K562 (cell line): Measurements from ENCODE around the gene AMBP.

ENCODE experiments used
- CTCF ChIP-seq, 3 experiments: IDR thresholded peaks in 2 of 3; conservative IDR thresholded peaks in 1 of 3; 2 replicates each; pipeline ENCODE4 v1.5.1; 2011 to 2012; ENCODE audit warnings: low read length in 3 of 3, mild to moderate bottlenecking in 3 of 3, control low read depth in 2 of 3, improper control_type of control experiment in 1 of 3, inconsistent platforms in 1 of 3, low read depth in 1 of 3, mixed read lengths in 1 of 3, moderate library complexity in 1 of 3; ENCODE audit not compliant: insufficient read depth in 2 of 3
- EP300 ChIP-seq: IDR thresholded peaks from 2 replicates; pipeline ENCODE4 v1.6.1; 2012; ENCODE audit warnings: low read length, improper control_type of control experiment
- FOXO4 ChIP-seq: fragments of 450-650 bp; formaldehyde crosslinking; IDR thresholded peaks from 2 replicates; pipeline ENCODE4 v1.4.0; 2020; ENCODE audit warnings: mild to moderate bottlenecking, moderate library complexity
- HDAC1 ChIP-seq, 2 experiments: fragments of 450-650 bp; IDR thresholded peaks; 2 replicates each; pipeline ENCODE4 v1.6.1; 2016 to 2017; ENCODE audit warnings: inconsistent platforms in 1 of 2, mild to moderate bottlenecking in 1 of 2, moderate library complexity in 1 of 2
- MAX ChIP-seq: sonication (generic); formaldehyde crosslinking; IDR thresholded peaks from 2 replicates; pipeline ENCODE4 v1.9.0; 2022; ENCODE audit warnings: mild to moderate bottlenecking, missing genetic modification reagents
- NFYB ChIP-seq: IDR thresholded peaks from 2 replicates; pipeline ENCODE4 v1.6.1; 2011; ENCODE audit warnings: mild to moderate bottlenecking, moderate library complexity; ENCODE audit not compliant: insufficient read length; ENCODE audit errors: extremely low read depth
- ZNF324 ChIP-seq: fragments of 250-450 bp; sonication (Bioruptor Pico); IDR thresholded peaks from 2 replicates; pipeline ENCODE4 v1.4.0; 2020; ENCODE audit warnings: mild to moderate bottlenecking
- ZNF592 ChIP-seq: fragments of 450-650 bp; IDR thresholded peaks from 2 replicates; pipeline ENCODE4 v1.6.1; 2017; ENCODE audit warnings: antibody characterized with exemption, mild to moderate bottlenecking
- TF ChIP-seq, protein P1 (sequence below): fragments of 250-450 bp; sonication (Bioruptor Pico); IDR thresholded peaks from 2 replicates; pipeline ENCODE4 v1.5.0; 2021

- TF ChIP-seq CTCF (IDR thresholded peaks at IDR 0.05 in 2 of 3, conservative IDR thresholded peaks at IDR 0.05 in 1 of 3; ENCODE audit: insufficient read depth in 2 of 3, low read depth in 1 of 3, low read length in 3 of 3), result peak; percentile 89 to 95 (median 91)
- TF ChIP-seq EP300, result no peak
- no peak for TF ChIP-seq ZNF592
- no peak for TF ChIP-seq MAX (CRISPR knock-in tag)
- TF ChIP-seq, protein P1, sequence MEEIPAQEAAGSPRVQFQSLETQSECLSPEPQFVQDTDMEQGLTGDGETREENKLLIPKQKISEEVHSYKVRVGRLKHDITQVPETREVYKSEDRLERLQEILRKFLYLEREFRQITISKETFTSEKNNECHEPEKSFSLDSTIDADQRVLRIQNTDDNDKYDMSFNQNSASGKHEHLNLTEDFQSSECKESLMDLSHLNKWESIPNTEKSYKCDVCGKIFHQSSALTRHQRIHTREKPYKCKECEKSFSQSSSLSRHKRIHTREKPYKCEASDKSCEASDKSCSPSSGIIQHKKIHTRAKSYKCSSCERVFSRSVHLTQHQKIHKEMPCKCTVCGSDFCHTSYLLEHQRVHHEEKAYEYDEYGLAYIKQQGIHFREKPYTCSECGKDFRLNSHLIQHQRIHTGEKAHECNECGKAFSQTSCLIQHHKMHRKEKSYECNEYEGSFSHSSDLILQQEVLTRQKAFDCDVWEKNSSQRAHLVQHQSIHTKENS (CRISPR knock-in tag), result no peak
- TF ChIP-seq HDAC1 (IDR thresholded peaks at IDR 0.05), result no peak
- TF ChIP-seq NFYB, result no peak
- TF ChIP-seq ZNF324 (CRISPR knock-in tag), result no peak
- TF ChIP-seq FOXO4 (CRISPR knock-in tag), result no peak
These were observed 30.1 kb upstream of the AMBP start for GRCh38 chr9:114108016-114108833.
